Measurements from ENCODE around the gene CAPZB. TPM values are rescaled to one million over a fixed set of nuclear protein-coding genes. Genes with fewer than 3 reads are reported as not detected.
A peak's percentile ranks its signal among the peaks of the same experiment; 100 is the strongest.

CAPZB gene
- polyA plus RNA-seq, 2 donors: 221 to 272 TPM

DNA sequence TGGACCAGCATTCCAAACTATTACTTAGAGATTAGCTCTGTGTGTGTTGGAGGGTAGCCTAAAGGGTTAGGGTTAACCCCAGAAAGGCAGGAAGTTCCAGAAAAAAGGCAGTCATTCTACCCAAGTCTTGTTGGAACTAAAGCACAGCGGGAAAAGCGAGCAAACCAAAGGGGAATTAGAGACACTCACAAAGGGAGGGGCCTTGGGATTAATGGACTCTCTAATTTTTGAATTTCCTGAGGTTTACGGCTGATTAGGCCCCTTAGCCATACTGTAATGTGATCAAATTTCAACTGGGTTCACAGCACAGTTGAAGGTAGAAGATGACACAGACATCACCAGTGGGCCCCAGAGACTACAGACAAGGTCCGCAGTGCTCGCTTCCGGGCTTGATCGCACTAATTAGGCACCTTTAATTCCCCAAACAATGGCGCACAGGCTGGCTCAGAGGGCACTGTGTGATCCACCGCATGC lies 28.3 kb downstream of the CAPZB start:
- Histone ChIP-seq H3K4me1 (ENCODE audit: control insufficient read depth in 2 of 2, insufficient read depth in 2 of 2, low read length in 1 of 2) (peaks cover 14 to 23% of the 10 kb centered on the region in 2 donors), H3K9me3 (ENCODE audit: control insufficient read depth in 2 of 2, insufficient read depth in 1 of 2, low read depth in 1 of 2, low read length in 1 of 2) (no peaks in the 10 kb centered on the region), H3K36me3 (ENCODE audit: control insufficient read depth in 2 of 2, insufficient read depth in 2 of 2, low read length in 1 of 2) (peaks cover 0 to 2% of the 10 kb centered on the region in 2 donors), H3K4me3 (ENCODE audit: low read depth in 1 of 2, low read length in 2 of 2) (no peak overlapping the region), H3K27me3 (ENCODE audit: control insufficient read depth in 1 of 2, insufficient read depth in 2 of 2, low read length in 2 of 2) (no peaks in the 10 kb centered on the region), H3K27ac (ENCODE audit: low read depth in 2 of 2, low read length in 1 of 2) (peak overlapping the region in 1 of 2 donors; percentile 27)
- WGBS, 2 donors: 80 to 82% methylated on average over 9 of the region's 9 CpGs

DNA sequence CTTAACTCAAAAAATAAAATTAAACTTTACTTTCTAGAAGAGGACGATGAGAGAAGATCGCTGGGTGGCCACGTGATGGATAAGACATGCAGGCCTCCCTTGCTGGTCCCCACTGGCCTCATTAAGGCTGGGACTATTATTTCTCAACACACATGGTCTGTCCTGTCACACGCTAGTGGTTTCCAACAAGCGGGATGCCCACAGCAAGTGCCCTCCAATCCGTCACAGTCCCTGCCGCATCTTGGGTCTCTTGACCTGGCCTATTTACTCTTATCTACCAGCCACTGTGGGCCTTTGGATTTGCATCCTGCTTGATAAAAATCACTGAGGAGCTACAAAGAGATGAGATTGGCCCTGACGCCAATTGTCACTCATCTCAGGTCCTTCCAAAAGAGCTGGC lies 30.0 kb downstream of the CAPZB start:
- Histone ChIP-seq H3K4me1 (ENCODE audit: control insufficient read depth in 2 of 2, insufficient read depth in 2 of 2, low read length in 1 of 2) (peaks cover 19 to 25% of the 10 kb centered on the region in 2 donors), H3K36me3 (ENCODE audit: control insufficient read depth in 2 of 2, insufficient read depth in 2 of 2, low read length in 1 of 2) (peaks cover 0 to 2% of the 10 kb centered on the region in 2 donors), H3K4me3 (ENCODE audit: low read depth in 1 of 2, low read length in 2 of 2) (no peak overlapping the region), H3K27ac (ENCODE audit: low read depth in 2 of 2, low read length in 1 of 2) (peak overlapping the region in 1 of 2 donors; percentile 34), H3K9me3 (ENCODE audit: control insufficient read depth in 2 of 2, insufficient read depth in 1 of 2, low read depth in 1 of 2, low read length in 1 of 2) (no peaks in the 10 kb centered on the region), H3K27me3 (ENCODE audit: control insufficient read depth in 1 of 2, insufficient read depth in 2 of 2, low read length in 2 of 2) (no peaks in the 10 kb centered on the region)
- 90 to 93% methylated on average over 8 of the region's 8 CpGs for WGBS, 2 donors

DNA sequence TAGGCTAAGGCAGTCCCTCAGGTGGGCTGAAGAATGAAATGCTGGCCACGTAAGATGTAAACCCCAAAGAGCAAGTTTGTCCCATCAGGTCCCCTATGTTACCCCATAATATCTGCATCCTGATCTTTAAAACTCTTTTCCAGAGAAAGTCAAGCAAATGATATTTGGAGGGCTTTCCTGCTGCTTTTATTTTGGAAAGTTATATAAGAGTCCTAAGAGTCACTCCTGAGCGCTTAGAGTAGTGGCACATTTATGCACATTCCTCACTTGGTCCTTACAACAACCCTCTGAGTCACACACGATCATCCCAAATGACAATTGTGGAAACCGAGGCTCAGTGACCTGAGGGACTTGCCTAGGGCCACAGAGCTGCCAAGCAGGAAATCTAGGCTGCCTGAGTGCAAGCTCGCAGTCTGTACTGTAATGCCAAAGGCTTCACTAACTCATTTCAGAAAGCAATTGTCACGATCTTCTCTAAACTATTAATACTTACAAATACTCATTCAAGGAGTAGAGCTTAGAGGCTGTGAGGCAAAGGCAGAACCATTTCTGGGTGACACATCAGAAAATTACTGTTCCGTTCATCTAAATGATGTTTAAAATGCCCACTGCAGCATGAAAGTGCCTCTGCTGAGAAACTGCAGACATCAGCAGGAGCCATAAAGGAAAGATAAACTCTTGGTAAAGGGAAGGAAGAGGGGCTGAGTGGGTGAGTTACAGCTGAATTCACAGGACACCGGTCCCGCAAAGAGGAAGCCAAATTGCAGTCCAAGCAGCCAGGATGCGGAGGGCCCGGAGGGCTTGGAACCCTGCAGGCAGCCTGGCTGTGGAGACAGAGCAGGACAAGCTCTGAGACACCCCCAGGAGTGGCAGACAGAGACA lies 30.8 kb downstream of the CAPZB start:
- Histone ChIP-seq H3K4me1 (ENCODE audit: control insufficient read depth in 2 of 2, insufficient read depth in 2 of 2, low read length in 1 of 2) (peaks cover 19 to 25% of the 10 kb centered on the region in 2 donors), H3K27ac (ENCODE audit: low read depth in 2 of 2, low read length in 1 of 2) (peak overlapping the region; percentile 19 to 84), H3K4me3 (ENCODE audit: low read depth in 1 of 2, low read length in 2 of 2) (no peak overlapping the region), H3K27me3 (ENCODE audit: control insufficient read depth in 1 of 2, insufficient read depth in 2 of 2, low read length in 2 of 2) (no peaks in the 10 kb centered on the region), H3K9me3 (ENCODE audit: control insufficient read depth in 2 of 2, insufficient read depth in 1 of 2, low read depth in 1 of 2, low read length in 1 of 2) (no peaks in the 10 kb centered on the region), H3K36me3 (ENCODE audit: control insufficient read depth in 2 of 2, insufficient read depth in 2 of 2, low read length in 1 of 2) (peaks cover 0 to 2% of the 10 kb centered on the region in 2 donors)
- WGBS, 2 donors: 40 to 42% methylated on average over 11 of the region's 11 CpGs

DNA sequence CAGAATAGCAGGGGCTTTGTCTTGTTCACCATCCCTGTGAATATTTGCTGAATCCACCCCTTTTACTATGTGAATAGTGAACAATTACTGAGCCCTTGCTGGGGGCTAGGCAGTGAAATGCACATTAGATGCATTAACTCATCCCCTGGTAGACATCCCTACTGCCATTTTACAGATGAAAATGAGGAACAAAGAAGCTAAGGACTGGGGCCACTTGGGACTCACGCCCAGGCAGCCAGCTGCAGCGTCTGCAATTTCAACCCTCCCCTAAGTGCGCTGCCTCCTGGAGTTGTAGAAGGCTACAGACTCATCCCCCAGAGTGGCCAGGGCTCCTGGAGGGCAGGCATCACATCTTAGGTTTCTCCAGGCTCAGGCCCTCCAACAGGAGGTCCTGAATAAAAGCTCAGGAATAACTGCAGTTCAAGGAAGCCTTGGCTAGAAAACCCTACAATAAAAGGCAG lies 31.6 kb downstream of the CAPZB start:
- H3K4me3 ChIP-seq (ENCODE audit: low read depth in 1 of 2, low read length in 2 of 2): no peak overlapping the region
- H3K4me1 ChIP-seq (ENCODE audit: control insufficient read depth in 2 of 2, insufficient read depth in 2 of 2, low read length in 1 of 2): peaks cover 16 to 30% of the 10 kb centered on the region in 2 donors
- WGBS, 2 donors: 47 to 74% methylated on average over 3 of the region's 3 CpGs
- H3K27me3 ChIP-seq (ENCODE audit: control insufficient read depth in 1 of 2, insufficient read depth in 2 of 2, low read length in 2 of 2): no peaks in the 10 kb centered on the region
- H3K27ac ChIP-seq (ENCODE audit: low read depth in 2 of 2, low read length in 1 of 2): peak overlapping the region; percentile 5 to 62
- H3K36me3 ChIP-seq (ENCODE audit: control insufficient read depth in 2 of 2, insufficient read depth in 2 of 2, low read length in 1 of 2): peaks cover 0 to 3% of the 10 kb centered on the region in 2 donors
- no peaks in the 10 kb centered on the region for H3K9me3 ChIP-seq (ENCODE audit: control insufficient read depth in 2 of 2, insufficient read depth in 1 of 2, low read depth in 1 of 2, low read length in 1 of 2)

DNA sequence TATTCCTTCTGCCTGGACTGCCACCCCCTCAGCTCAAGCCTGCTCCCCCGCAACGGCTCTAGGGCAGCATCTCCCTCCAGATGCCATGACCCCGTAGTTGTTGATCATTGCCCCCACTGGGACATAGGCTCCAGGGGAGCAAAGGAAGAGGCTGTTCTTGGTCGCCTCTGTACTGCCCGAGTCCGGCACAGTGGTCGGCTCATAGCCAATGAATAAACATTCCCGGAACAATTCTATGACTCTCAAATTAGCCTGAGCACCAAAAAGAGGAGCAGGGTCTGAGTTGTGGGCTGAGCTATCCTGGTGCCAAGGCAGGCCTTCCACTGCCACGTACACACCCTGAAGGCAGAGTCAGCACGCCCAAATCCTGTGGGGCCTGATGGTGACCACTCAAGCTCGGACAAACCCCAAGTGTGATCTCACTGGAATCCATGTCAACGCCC lies 33.1 kb downstream of the CAPZB start:
- no peaks in the 10 kb centered on the region for H3K9me3 ChIP-seq (ENCODE audit: control insufficient read depth in 2 of 2, insufficient read depth in 1 of 2, low read depth in 1 of 2, low read length in 1 of 2)
- no peak overlapping the region for H3K4me3 ChIP-seq (ENCODE audit: low read depth in 1 of 2, low read length in 2 of 2)
- no peaks in the 10 kb centered on the region for H3K27me3 ChIP-seq (ENCODE audit: control insufficient read depth in 1 of 2, insufficient read depth in 2 of 2, low read length in 2 of 2)
- peaks cover 0 to 7% of the 10 kb centered on the region in 2 donors for H3K36me3 ChIP-seq (ENCODE audit: control insufficient read depth in 2 of 2, insufficient read depth in 2 of 2, low read length in 1 of 2)
- peaks cover 14 to 36% of the 10 kb centered on the region in 2 donors for H3K4me1 ChIP-seq (ENCODE audit: control insufficient read depth in 2 of 2, insufficient read depth in 2 of 2, low read length in 1 of 2)
- 42 to 78% methylated on average over 12 of the region's 12 CpGs for WGBS, 2 donors
- H3K27ac ChIP-seq (ENCODE audit: low read depth in 2 of 2, low read length in 1 of 2): peak overlapping the region; percentile 76 to 87

DNA sequence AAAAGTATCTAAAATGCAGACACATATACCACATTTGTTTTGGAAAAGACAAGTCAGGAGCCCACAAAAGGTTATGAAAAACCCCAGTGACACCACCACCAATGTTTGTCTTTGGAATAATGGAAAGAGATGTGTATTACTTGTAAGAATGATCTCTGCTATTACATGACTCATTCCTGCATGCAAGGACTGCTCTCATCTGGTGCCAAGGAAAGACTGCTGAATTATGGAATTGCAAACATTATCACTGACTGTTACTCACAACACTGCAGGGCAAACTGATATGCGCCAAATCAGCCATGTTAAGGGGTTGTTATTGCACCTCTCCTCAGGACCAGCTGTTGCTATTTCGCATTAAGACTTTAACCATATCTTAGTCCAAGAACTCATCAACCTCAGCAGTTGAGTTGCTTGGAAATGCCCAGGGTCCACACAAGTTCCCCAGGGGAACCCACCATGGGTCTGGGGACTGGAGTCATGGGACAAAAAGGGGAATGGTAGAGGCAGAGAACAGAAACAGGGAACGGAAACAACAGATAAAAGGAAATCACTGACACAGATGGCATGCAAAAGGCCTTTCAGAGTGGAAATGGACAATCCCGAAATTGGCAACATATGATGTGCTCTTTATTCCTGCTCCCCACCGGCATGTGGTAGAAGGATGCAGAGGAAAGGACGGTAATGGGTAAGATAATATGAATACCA lies 34.4 kb downstream of the CAPZB start:
- 25 to 41% methylated on average over 6 of the region's 6 CpGs for WGBS, 2 donors
- peak overlapping the region; percentile 82 to 87 for H3K27ac ChIP-seq (ENCODE audit: low read depth in 2 of 2, low read length in 1 of 2)
- H3K4me1 ChIP-seq (ENCODE audit: control insufficient read depth in 2 of 2, insufficient read depth in 2 of 2, low read length in 1 of 2): peaks cover 14 to 36% of the 10 kb centered on the region in 2 donors
- no peaks in the 10 kb centered on the region for H3K27me3 ChIP-seq (ENCODE audit: control insufficient read depth in 1 of 2, insufficient read depth in 2 of 2, low read length in 2 of 2)
- peaks cover 0 to 7% of the 10 kb centered on the region in 2 donors for H3K36me3 ChIP-seq (ENCODE audit: control insufficient read depth in 2 of 2, insufficient read depth in 2 of 2, low read length in 1 of 2)
- no peaks in the 10 kb centered on the region for H3K9me3 ChIP-seq (ENCODE audit: control insufficient read depth in 2 of 2, insufficient read depth in 1 of 2, low read depth in 1 of 2, low read length in 1 of 2)
- no peak overlapping the region for H3K4me3 ChIP-seq (ENCODE audit: low read depth in 1 of 2, low read length in 2 of 2)

DNA sequence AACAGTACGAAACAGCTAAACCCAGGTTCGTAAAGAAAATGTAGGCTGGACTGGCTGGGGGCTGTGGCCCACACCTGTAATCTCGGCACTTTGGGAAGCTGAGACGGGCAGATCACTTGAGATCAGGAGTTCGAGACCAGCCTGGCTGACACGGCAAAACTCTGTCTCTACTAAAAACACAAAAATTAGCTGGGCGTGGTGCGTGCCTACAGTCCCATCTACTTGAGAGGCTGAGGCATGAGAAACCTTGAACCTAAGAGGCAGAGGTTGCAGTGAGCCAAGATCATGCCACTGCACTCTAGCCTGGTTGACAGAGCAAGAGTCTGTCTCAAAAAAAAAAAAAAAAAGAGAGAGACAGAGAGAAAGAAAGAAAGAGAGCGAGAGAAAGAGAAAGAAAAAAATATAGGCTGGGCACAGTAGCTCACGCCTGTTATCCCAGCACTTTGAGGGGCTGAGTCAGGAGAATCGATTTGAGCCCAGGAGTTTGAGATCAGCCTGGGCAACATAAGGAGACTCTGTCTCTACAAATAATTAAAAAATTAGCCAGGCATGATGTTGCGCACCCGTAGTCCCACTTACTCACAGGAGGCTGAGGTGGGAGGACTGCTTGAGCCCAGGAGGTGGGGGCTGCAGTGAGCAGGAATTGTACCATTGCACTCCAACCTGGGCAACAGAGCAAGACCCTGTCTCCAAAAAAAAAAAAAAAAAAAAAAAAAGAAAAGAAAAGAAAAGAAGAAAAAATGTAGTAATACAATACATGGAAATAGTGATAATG lies 35.7 kb downstream of the CAPZB start:
- Histone ChIP-seq H3K4me3 (ENCODE audit: low read depth in 1 of 2, low read length in 2 of 2) (no peak overlapping the region), H3K27ac (ENCODE audit: low read depth in 2 of 2, low read length in 1 of 2) (peak overlapping the region; percentile 74 to 88), H3K9me3 (ENCODE audit: control insufficient read depth in 2 of 2, insufficient read depth in 1 of 2, low read depth in 1 of 2, low read length in 1 of 2) (no peaks in the 10 kb centered on the region), H3K27me3 (ENCODE audit: control insufficient read depth in 1 of 2, insufficient read depth in 2 of 2, low read length in 2 of 2) (no peaks in the 10 kb centered on the region), H3K36me3 (ENCODE audit: control insufficient read depth in 2 of 2, insufficient read depth in 2 of 2, low read length in 1 of 2) (peaks cover 0 to 7% of the 10 kb centered on the region in 2 donors), H3K4me1 (ENCODE audit: control insufficient read depth in 2 of 2, insufficient read depth in 2 of 2, low read length in 1 of 2) (peaks cover 10 to 34% of the 10 kb centered on the region in 2 donors)
- 72 to 73% methylated on average over 13 of the region's 13 CpGs for WGBS, 2 donors

DNA sequence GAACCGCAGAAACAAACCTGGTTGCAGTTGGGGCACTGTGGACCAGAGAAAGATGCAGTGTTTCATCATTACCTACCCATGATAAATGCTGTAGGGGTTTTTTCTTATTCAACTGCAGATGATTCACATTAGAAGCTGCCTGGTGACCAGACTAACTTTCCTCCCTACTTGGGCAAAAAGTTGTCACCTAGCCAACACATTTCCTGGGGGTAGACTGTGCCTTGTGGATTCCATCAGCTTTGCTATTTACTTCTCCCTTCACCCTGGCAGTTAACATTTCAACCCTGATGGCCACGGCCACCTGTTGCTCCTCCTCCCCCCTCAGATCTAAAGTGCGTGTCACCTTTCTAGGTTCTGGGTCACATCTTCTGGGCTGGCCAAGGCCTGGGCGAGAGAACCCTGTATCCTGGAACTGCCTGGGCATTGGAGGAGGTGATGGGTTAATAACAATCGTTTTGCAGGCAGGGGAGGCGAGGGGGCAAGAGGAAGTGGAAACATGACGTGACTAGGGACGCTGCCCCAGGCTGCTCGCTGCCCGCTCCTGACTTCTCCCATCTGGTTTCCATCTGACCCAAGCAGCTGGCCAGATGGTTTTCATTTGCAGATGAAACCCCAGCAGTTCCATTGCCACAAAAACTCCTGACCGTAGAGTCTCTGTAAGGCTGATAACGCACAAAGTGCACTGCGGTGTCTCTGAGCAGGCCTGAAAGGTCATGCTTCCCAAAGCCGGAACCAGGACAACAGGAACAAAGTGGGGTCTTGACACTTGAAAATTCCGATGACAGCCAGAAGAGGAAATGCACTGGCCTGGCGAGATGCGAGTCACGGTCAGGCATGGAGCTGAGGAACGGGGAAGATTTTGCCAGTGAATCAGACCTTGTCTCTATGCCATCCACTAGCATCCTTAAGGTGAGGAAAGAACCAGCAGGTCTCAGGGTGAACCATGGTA lies 36.6 kb downstream of the CAPZB start:
- 44 to 54% methylated on average over 19 of the region's 19 CpGs for WGBS, 2 donors
- Histone ChIP-seq H3K4me1 (ENCODE audit: control insufficient read depth in 2 of 2, insufficient read depth in 2 of 2, low read length in 1 of 2) (peaks cover 12 to 32% of the 10 kb centered on the region in 2 donors), H3K9me3 (ENCODE audit: control insufficient read depth in 2 of 2, insufficient read depth in 1 of 2, low read depth in 1 of 2, low read length in 1 of 2) (no peaks in the 10 kb centered on the region), H3K27ac (ENCODE audit: low read depth in 2 of 2, low read length in 1 of 2) (peak overlapping the region; percentile 74 to 88), H3K27me3 (ENCODE audit: control insufficient read depth in 1 of 2, insufficient read depth in 2 of 2, low read length in 2 of 2) (no peaks in the 10 kb centered on the region), H3K36me3 (ENCODE audit: control insufficient read depth in 2 of 2, insufficient read depth in 2 of 2, low read length in 1 of 2) (peaks cover 0 to 7% of the 10 kb centered on the region in 2 donors), H3K4me3 (ENCODE audit: low read depth in 1 of 2, low read length in 2 of 2) (no peak overlapping the region)

All from esophagus (tissue), 2 donors.